Adrenal gland (tissue), 12 donors: ENCODE measurements around the gene PCYT2. TPM values are rescaled to one million over a fixed set of nuclear protein-coding genes. Genes with fewer than 3 reads are reported as not detected.

ENCODE experiments used
- DNase-seq, 7 donors: peaks; one replicate each; pipeline ENCODE4 v3.0.0-alpha.2; 2019 to 2020
- H3K27ac ChIP-seq, 5 donors: fragments of 200-600 bp; sonication (generic) in 4 of 5; 1 replicate in 3 of 5; 2 replicates in 2 of 5; pipeline versions ENCODE4 v1.5.1 to v1.8.0; 2016 to 2020; ENCODE audit warnings: mild to moderate bottlenecking in 1 of 5
- H3K27me3 ChIP-seq: fragments of 200-600 bp; 2 replicates; pipeline ENCODE4 v1.8.0; 2021
- H3K36me3 ChIP-seq, 2 donors: fragments of 200-600 bp; replicated peaks in 1 of 2; 1 replicate in 1 of 2; 2 replicates in 1 of 2; pipeline versions ENCODE4 v1.5.1 to v1.8.0; 2018 to 2022
- H3K4me1 ChIP-seq, 2 donors: fragments of 200-600 bp; replicated peaks in 1 of 2; 1 replicate in 1 of 2; 2 replicates in 1 of 2; pipeline versions ENCODE4 v1.5.1 to v1.8.0; 2018 to 2021
- H3K4me3 ChIP-seq, 4 donors: fragments of 200-600 bp; sonication (generic) in 3 of 4; one replicate each; pipeline ENCODE4 v1.5.1; 2016 to 2018
- H3K9me3 ChIP-seq, 3 donors: fragments of 200-600 bp; sonication (generic) in 1 of 3; replicated peaks in 1 of 3; 1 replicate in 2 of 3; 2 replicates in 1 of 3; pipeline versions ENCODE4 v1.5.1 to v1.8.0; 2016 to 2021
- CTCF ChIP-seq, 6 experiments: fragments of 450-650 bp in 4 of 6; fragments of 200-600 bp in 2 of 6; sonication (generic) in 1 of 6; IDR thresholded peaks; 1 replicate in 5 of 6; 2 replicates in 1 of 6; pipeline versions ENCODE4 v1.5.1 to v1.8.0; 2016 to 2021; ENCODE audit warnings: antibody characterized with exemption in 6 of 6, mild to moderate bottlenecking in 2 of 6, moderate library complexity in 1 of 6
- POLR2A ChIP-seq, 2 donors: fragments of 450-650 bp; IDR thresholded peaks; one replicate each; pipeline ENCODE4 v1.6.1; 2017; ENCODE audit warnings: antibody characterized with exemption in 2 of 2, mild to moderate bottlenecking in 2 of 2, moderate library complexity in 1 of 2
- WGBS, 4 donors: extraction: QIAGEN DNeasy Blood & Tissue Kit in 2 of 4; methylation state at CpG; one replicate each; pipeline versions ENCODE4 v1.1.5 to v1.1.7; 2013 to 2017; 5-methylcytosine and 5-hydroxymethylcytosine counted together
- intact Hi-C, 2 donors: fragments of 100-400 bp; cut with DNase I; formaldehyde crosslinking; loops; one replicate each; pipeline versions ENCODE4 v1.14.1 to v1.15.0; 2022 to 2023
- polyA plus RNA-seq, 3 donors: library from polyadenylated mRNA; stranded (reverse); fragments of 200-250 nt in 2 of 3; fragments of 350-450 nt in 1 of 3; fragmentation: Illumina TruSeq in 1 of 3; extraction: RNeasy Lipid Tissue Mini Kit (QIAGEN cat#74804) in 1 of 3; gene quantifications; one replicate each; pipeline ENCODE4 v1.2.3, GENCODE V29; 2013 to 2014
- total RNA-seq, 9 donors: library from RNA; depleted of rRNA in 4 of 9; stranded (reverse); fragments of >200 nt in 4 of 9; fragments of 120-200 nt in 1 of 9; fragmentation: NEBNext Ultra II Directional in 1 of 9; extraction: Animal tissue kit (Norgen Biotek cat#: 25700) in 1 of 9; gene quantifications; one replicate each; pipeline versions ENCODE4 v1.1.0 to v1.2.4, GENCODE V29; 2013 to 2023
- donor health status: healthy with polysubstance abuse.
- donor health status: Bipolar disorder and iron deficiency.
- donor health status: DM: yes; HTN: yes; CAD: no.
- donor health status: DM: no; HTN: no; CAD: no.
- donor health status: DM: no; HTN: no; CAD: no.
- donor health status: DM: yes; HTN: yes; CAD: no.

The PCYT2 gene
- total and polyA plus RNA-seq, 12 donors: 19.8 to 41.2 (median 30.2) TPM

GRCh38 chr17:81878294-81878693 is 32.9 kb downstream of the PCYT2 start:
- Histone ChIP-seq H3K36me3 (peaks cover 0 to 7% of the 10 kb centered on the region in 2 donors), H3K27me3 (no peaks in the 10 kb centered on the region), H3K4me3 (no peak overlapping the region), H3K27ac (no peak overlapping the region), H3K4me1 (no peaks in the 10 kb centered on the region), H3K9me3 (no peaks in the 10 kb centered on the region)
- no peak for DNase-seq
- 86 to 96% (median 94%) methylated on average over 3 of the region's 3 CpGs for WGBS, 4 donors
- intact Hi-C loops: no loop called here
- TF ChIP-seq CTCF (IDR thresholded peaks at IDR 0.05) (no peak), POLR2A (IDR thresholded peaks at IDR 0.05) (no peak)

GRCh38 chr17:81877569-81877968 is 33.6 kb downstream of the PCYT2 start:
- 88 to 98% (median 95%) methylated on average over 5 of the region's 5 CpGs for WGBS, 4 donors
- peaks cover 0 to 4% of the 10 kb centered on the region in 2 donors for H3K4me1 ChIP-seq
- intact Hi-C loops: no loop called here
- TF ChIP-seq POLR2A (IDR thresholded peaks at IDR 0.05) (no peak), CTCF (IDR thresholded peaks at IDR 0.05) (no peak)
- peaks cover 0 to 7% of the 10 kb centered on the region in 2 donors for H3K36me3 ChIP-seq
- no peaks in the 10 kb centered on the region for H3K9me3 ChIP-seq
- H3K27ac ChIP-seq: no peak overlapping the region
- no peak for DNase-seq
- no peaks in the 10 kb centered on the region for H3K27me3 ChIP-seq
- H3K4me3 ChIP-seq: no peak overlapping the region

- Histone ChIP-seq H3K36me3 (peaks cover 0 to 25% of the 10 kb centered on the region in 2 donors), H3K4me1 (peaks cover 25 to 46% of the 10 kb centered on the region in 2 donors), H3K9me3 (no peaks in the 10 kb centered on the region), H3K27me3 (no peaks in the 10 kb centered on the region), H3K4me3 (peak overlapping the region; percentile 41 to 85 (median 65)), H3K27ac (peak overlapping the region; percentile 92 to 100 (median 99))
- intact Hi-C loops: no loop called here
- WGBS, 4 donors: 0 to 1% (median 1%) methylated on average over 13 to 86 of the region's 86 CpGs
- DNase-seq: peak; percentile 52 to 97 (median 96)
- peak; percentile 88 to 91 for TF ChIP-seq POLR2A (IDR thresholded peaks at IDR 0.05)
- peak in 2 of 6 experiments; percentile 35 to 46 for TF ChIP-seq CTCF (IDR thresholded peaks at IDR 0.05)
These were observed 39.6 kb downstream of the PCYT2 start for GRCh38 chr17:81871387-81872230.

- peak in 3 of 7 donors; percentile 29 to 95 (median 94) for DNase-seq
- WGBS, 4 donors: 0 to 2% methylated on average over 46 to 59 of the region's 64 CpGs; no CpG with 5 or more reads in 2 of the 4 donors
- Histone ChIP-seq H3K4me1 (peaks cover 25 to 46% of the 10 kb centered on the region in 2 donors), H3K27me3 (no peaks in the 10 kb centered on the region), H3K27ac (peak within 1 kb of the TSS; percentile 92 to 100 (median 99)), H3K36me3 (peaks cover 0 to 25% of the 10 kb centered on the region in 2 donors), H3K9me3 (no peaks in the 10 kb centered on the region), H3K4me3 (peak within 1 kb of the TSS; percentile 50 to 85 (median 65))
- no peak for TF ChIP-seq CTCF (IDR thresholded peaks at IDR 0.05)
- TF ChIP-seq POLR2A (IDR thresholded peaks at IDR 0.05): no peak
- intact Hi-C loops: no loop called here
These were observed 40.2 kb downstream of the PCYT2 start, which contains the start of gene ARHGDIA for GRCh38 chr17:81870981-81871386. Gene ARHGDIA, minus strand, starts transcription at chr17:81871337. Its CDS starts 1,407 bp downstream, at chr17:81869930.
